ENCODE data around the gene CFHR4.
"Not testable (repeated sequence)": the region's sequence is repeated elsewhere in the genome, so short reads cannot be mapped to it uniquely, and the experiment has no call there.

Gene CFHR4

GRCh38 chr1:196932853-196933252, 45.0 kb downstream of the CFHR4 start:
- not testable (repeated sequence) for H3K4me2 ChIP-seq (ENCODE audit: low read length); H2BK12ac ChIP-seq (ENCODE audit: low read length); H2BK5ac ChIP-seq (ENCODE audit: low read depth, low read length, poor library complexity); H3K18ac ChIP-seq (ENCODE audit: low read length); H3K23ac ChIP-seq (ENCODE audit: low read length); H3K27ac ChIP-seq (ENCODE audit: low read depth, low read length); H3K9ac ChIP-seq (ENCODE audit: low read length); H3K27me3 ChIP-seq (ENCODE audit: insufficient read depth, low read length); H3K4me1 ChIP-seq (ENCODE audit: control insufficient read depth in 1 of 2, insufficient read depth in 2 of 2, low read length in 2 of 2); H3K4me3 ChIP-seq (ENCODE audit: low read depth, low read length); H2BK120ac ChIP-seq (ENCODE audit: insufficient read depth, low read length, poor library complexity); H3K4ac ChIP-seq (ENCODE audit: low read depth, low read length); H3K79me2 ChIP-seq (ENCODE audit: control insufficient read depth, insufficient read depth, low read length, poor library complexity); H2AK5ac ChIP-seq (ENCODE audit: low read length); H2AFZ ChIP-seq (ENCODE audit: insufficient read depth, low read length, poor library complexity); H3K9me3 ChIP-seq (ENCODE audit: insufficient read depth, low read depth, low read length); H3K36me3 ChIP-seq (ENCODE audit: control insufficient read depth in 1 of 2, insufficient read depth in 2 of 2, low read length in 2 of 2); H3K14ac ChIP-seq (ENCODE audit: low read length); H4K12ac ChIP-seq (ENCODE audit: low read depth, low read length); H3K79me1 ChIP-seq (ENCODE audit: low read length); H4K91ac ChIP-seq (ENCODE audit: low read depth, low read length); DNase-seq; H4K8ac ChIP-seq (ENCODE audit: low read depth, low read length)
- WGBS (ENCODE audit: extremely low coverage, insufficient coverage, insufficient read length): no CpG with 5 or more reads among the region's 2 CpGs

GRCh38 chr1:196933531-196934189, 45.8 kb downstream of the CFHR4 start:
- H2BK12ac ChIP-seq (ENCODE audit: low read length): no peak overlapping the region
- no peak overlapping the region for H3K23ac ChIP-seq (ENCODE audit: low read length)
- no peaks in the 10 kb centered on the region for H3K27me3 ChIP-seq (ENCODE audit: insufficient read depth, low read length)
- H4K91ac ChIP-seq (ENCODE audit: low read depth, low read length): no peak overlapping the region
- H3K27ac ChIP-seq (ENCODE audit: low read depth, low read length): no peak overlapping the region
- no peak overlapping the region for H3K9ac ChIP-seq (ENCODE audit: low read length)
- H2BK120ac ChIP-seq (ENCODE audit: insufficient read depth, low read length, poor library complexity): no peak overlapping the region
- no peaks in the 10 kb centered on the region for H3K79me1 ChIP-seq (ENCODE audit: low read length)
- H2AFZ ChIP-seq (ENCODE audit: insufficient read depth, low read length, poor library complexity): no peak overlapping the region
- H2AK5ac ChIP-seq (ENCODE audit: low read length): no peak overlapping the region
- WGBS (ENCODE audit: extremely low coverage, insufficient coverage, insufficient read length): no CpG with 5 or more reads among the region's 32 CpGs
- H3K18ac ChIP-seq (ENCODE audit: low read length): no peak overlapping the region
- no peak overlapping the region for H2BK5ac ChIP-seq (ENCODE audit: low read depth, low read length, poor library complexity)
- H3K14ac ChIP-seq (ENCODE audit: low read length): no peak overlapping the region
- no peaks in the 10 kb centered on the region for H3K9me3 ChIP-seq (ENCODE audit: insufficient read depth, low read depth, low read length)
- H3K4me3 ChIP-seq (ENCODE audit: low read depth, low read length): no peak overlapping the region
- no peak overlapping the region for H4K8ac ChIP-seq (ENCODE audit: low read depth, low read length)
- no peaks in the 10 kb centered on the region for H3K36me3 ChIP-seq (ENCODE audit: control insufficient read depth in 1 of 2, insufficient read depth in 2 of 2, low read length in 2 of 2)
- no peaks in the 10 kb centered on the region for H3K79me2 ChIP-seq (ENCODE audit: control insufficient read depth, insufficient read depth, low read length, poor library complexity)
- no peak overlapping the region for H4K12ac ChIP-seq (ENCODE audit: low read depth, low read length)
- no peak overlapping the region for H3K4me2 ChIP-seq (ENCODE audit: low read length)
- DNase-seq: no peak
- H3K4ac ChIP-seq (ENCODE audit: low read depth, low read length): no peak overlapping the region
- H3K4me1 ChIP-seq (ENCODE audit: control insufficient read depth in 1 of 2, insufficient read depth in 2 of 2, low read length in 2 of 2): no peaks in the 10 kb centered on the region

GRCh38 chr1:196941474-196941873, 53.6 kb downstream of the CFHR4 start:
- not testable (repeated sequence) for H3K4ac ChIP-seq (ENCODE audit: low read depth, low read length); H2BK120ac ChIP-seq (ENCODE audit: insufficient read depth, low read length, poor library complexity); H2BK5ac ChIP-seq (ENCODE audit: low read depth, low read length, poor library complexity); H2AK5ac ChIP-seq (ENCODE audit: low read length); H2BK12ac ChIP-seq (ENCODE audit: low read length); H3K14ac ChIP-seq (ENCODE audit: low read length); H4K91ac ChIP-seq (ENCODE audit: low read depth, low read length); H3K27ac ChIP-seq (ENCODE audit: low read depth, low read length); H3K79me2 ChIP-seq (ENCODE audit: control insufficient read depth, insufficient read depth, low read length, poor library complexity); H3K18ac ChIP-seq (ENCODE audit: low read length); H4K8ac ChIP-seq (ENCODE audit: low read depth, low read length); H3K4me2 ChIP-seq (ENCODE audit: low read length); DNase-seq; H2AFZ ChIP-seq (ENCODE audit: insufficient read depth, low read length, poor library complexity); H3K9ac ChIP-seq (ENCODE audit: low read length); H3K4me1 ChIP-seq (ENCODE audit: control insufficient read depth in 1 of 2, insufficient read depth in 2 of 2, low read length in 2 of 2); H3K36me3 ChIP-seq (ENCODE audit: control insufficient read depth in 1 of 2, insufficient read depth in 2 of 2, low read length in 2 of 2); H3K27me3 ChIP-seq (ENCODE audit: insufficient read depth, low read length); H3K23ac ChIP-seq (ENCODE audit: low read length); H3K9me3 ChIP-seq (ENCODE audit: insufficient read depth, low read depth, low read length); H3K4me3 ChIP-seq (ENCODE audit: low read depth, low read length); H3K79me1 ChIP-seq (ENCODE audit: low read length); H4K12ac ChIP-seq (ENCODE audit: low read depth, low read length)
- no CpG with 5 or more reads among the region's 6 CpGs for WGBS (ENCODE audit: extremely low coverage, insufficient coverage, insufficient read length)

GRCh38 chr1:196943568-196943967, 55.7 kb downstream of the CFHR4 start, which contains the start of gene CFHR2:
CFHR2 (plus strand) TSS chr1:196943738; CDS start chr1:196943881, 143 bp downstream.
- H3K27me3 ChIP-seq (ENCODE audit: insufficient read depth, low read length); H3K9ac ChIP-seq (ENCODE audit: low read length); H3K23ac ChIP-seq (ENCODE audit: low read length); H3K4me1 ChIP-seq (ENCODE audit: control insufficient read depth in 1 of 2, insufficient read depth in 2 of 2, low read length in 2 of 2); H2BK120ac ChIP-seq (ENCODE audit: insufficient read depth, low read length, poor library complexity); H2AK5ac ChIP-seq (ENCODE audit: low read length); DNase-seq; H3K4me3 ChIP-seq (ENCODE audit: low read depth, low read length); H3K36me3 ChIP-seq (ENCODE audit: control insufficient read depth in 1 of 2, insufficient read depth in 2 of 2, low read length in 2 of 2); H2BK12ac ChIP-seq (ENCODE audit: low read length); H4K12ac ChIP-seq (ENCODE audit: low read depth, low read length); H2AFZ ChIP-seq (ENCODE audit: insufficient read depth, low read length, poor library complexity); H3K14ac ChIP-seq (ENCODE audit: low read length); H3K18ac ChIP-seq (ENCODE audit: low read length); H3K79me2 ChIP-seq (ENCODE audit: control insufficient read depth, insufficient read depth, low read length, poor library complexity); H3K4ac ChIP-seq (ENCODE audit: low read depth, low read length); H2BK5ac ChIP-seq (ENCODE audit: low read depth, low read length, poor library complexity); H3K4me2 ChIP-seq (ENCODE audit: low read length); H4K91ac ChIP-seq (ENCODE audit: low read depth, low read length); H3K9me3 ChIP-seq (ENCODE audit: insufficient read depth, low read depth, low read length); H3K27ac ChIP-seq (ENCODE audit: low read depth, low read length); H3K79me1 ChIP-seq (ENCODE audit: low read length); H4K8ac ChIP-seq (ENCODE audit: low read depth, low read length): not testable (repeated sequence)
- whole genome bisulfite sequencing (ENCODE audit: extremely low coverage, insufficient coverage, insufficient read length): no CpG with 5 or more reads among the region's 1 CpG
